ENCODE results near the gene RNGTT.
A peak's percentile ranks its signal among the peaks of the same experiment; 100 is the strongest.
"Not testable (repeated sequence)": the region's sequence is repeated elsewhere in the genome, so short reads cannot be mapped to it uniquely, and the experiment has no call there.

The RNGTT gene

DNA sequence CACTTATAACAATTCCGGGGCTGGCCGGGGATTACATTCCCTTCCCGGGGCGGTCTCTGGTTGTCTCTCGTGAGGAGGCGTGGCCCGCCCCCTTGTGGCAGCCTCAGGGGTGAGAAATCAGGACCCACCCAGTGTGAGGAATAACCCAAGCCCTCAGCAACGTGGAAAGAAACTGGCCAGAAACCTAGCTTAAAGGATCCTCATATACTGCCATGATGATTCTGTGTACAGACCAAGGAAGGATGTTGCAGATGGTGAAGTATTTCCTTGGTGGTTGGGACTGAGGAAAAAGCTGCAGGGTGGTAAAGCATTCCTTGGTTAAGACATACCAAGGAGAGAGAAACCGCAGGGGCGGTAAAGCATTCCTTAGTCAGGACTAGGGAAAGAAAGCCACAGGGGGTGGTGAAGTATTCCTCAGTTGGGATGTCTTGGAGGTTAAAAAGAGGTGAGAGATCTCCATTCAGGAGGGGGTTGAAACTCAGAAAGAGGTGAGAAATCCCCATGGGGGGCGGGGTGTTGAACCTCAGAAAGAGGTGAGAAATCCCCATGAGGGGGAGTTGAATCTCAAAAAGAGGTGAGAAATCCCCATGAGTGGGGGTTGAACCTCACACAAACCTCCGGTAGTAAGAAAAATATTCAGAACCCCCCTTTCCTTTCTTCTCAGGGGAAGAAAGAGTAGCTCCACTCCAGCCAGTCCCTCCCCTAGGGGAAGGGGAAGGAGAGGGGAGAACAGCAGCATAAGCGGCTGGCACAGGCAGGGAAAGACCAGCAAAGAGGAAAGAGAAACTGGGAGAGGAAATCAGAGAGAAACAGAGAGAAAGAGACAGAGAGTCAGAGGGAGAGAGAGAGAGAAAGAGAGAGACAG, 238.1 kb downstream of the RNGTT start:
- H3K4me3 ChIP-seq (ENCODE audit: low read depth, low read length): no peak overlapping the region
- TF ChIP-seq MYC (IDR thresholded peaks at IDR 0.05; ENCODE audit: low read depth, low read length) (no peak), POLR2A (IDR thresholded peaks at IDR 0.05; ENCODE audit: extremely low read depth, insufficient read length) (no peak)
- TF ChIP-seq, protein P1, sequence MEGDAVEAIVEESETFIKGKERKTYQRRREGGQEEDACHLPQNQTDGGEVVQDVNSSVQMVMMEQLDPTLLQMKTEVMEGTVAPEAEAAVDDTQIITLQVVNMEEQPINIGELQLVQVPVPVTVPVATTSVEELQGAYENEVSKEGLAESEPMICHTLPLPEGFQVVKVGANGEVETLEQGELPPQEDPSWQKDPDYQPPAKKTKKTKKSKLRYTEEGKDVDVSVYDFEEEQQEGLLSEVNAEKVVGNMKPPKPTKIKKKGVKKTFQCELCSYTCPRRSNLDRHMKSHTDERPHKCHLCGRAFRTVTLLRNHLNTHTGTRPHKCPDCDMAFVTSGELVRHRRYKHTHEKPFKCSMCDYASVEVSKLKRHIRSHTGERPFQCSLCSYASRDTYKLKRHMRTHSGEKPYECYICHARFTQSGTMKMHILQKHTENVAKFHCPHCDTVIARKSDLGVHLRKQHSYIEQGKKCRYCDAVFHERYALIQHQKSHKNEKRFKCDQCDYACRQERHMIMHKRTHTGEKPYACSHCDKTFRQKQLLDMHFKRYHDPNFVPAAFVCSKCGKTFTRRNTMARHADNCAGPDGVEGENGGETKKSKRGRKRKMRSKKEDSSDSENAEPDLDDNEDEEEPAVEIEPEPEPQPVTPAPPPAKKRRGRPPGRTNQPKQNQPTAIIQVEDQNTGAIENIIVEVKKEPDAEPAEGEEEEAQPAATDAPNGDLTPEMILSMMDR (IDR thresholded peaks at IDR 0.05; ENCODE audit: low read depth, low read length): no peak
- TF ChIP-seq, protein P2, sequence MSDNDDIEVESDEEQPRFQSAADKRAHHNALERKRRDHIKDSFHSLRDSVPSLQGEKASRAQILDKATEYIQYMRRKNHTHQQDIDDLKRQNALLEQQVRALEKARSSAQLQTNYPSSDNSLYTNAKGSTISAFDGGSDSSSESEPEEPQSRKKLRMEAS (IDR thresholded peaks at IDR 0.05; ENCODE audit: low read depth, low read length): no peak
- DNase-seq (ENCODE audit: low read depth): no peak

DNA sequence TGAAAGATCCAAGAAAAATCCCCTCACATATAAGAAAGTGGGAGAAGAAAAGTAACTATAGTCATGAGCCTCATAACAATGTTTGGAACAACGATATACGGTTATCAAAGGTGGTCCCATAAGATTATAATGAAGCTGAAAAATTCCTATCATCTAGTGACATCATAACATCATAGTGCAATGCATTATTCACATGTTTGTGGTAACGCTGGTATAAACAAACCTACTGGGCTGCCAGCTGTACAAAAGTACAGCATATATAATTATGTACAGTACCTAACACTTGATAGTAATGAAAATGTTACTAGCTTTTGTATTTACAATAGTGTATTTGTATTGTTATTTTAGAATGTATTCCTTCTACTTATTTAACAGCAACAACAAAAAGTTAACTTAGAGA, 240.7 kb downstream of the RNGTT start:
- H3K4me3 ChIP-seq (ENCODE audit: low read depth, low read length): no peak overlapping the region
- no peak for TF ChIP-seq POLR2A (IDR thresholded peaks at IDR 0.05; ENCODE audit: extremely low read depth, insufficient read length)
- TF ChIP-seq, protein P1 (IDR thresholded peaks at IDR 0.05; ENCODE audit: low read depth, low read length): no peak
- TF ChIP-seq, protein P2 (IDR thresholded peaks at IDR 0.05; ENCODE audit: low read depth, low read length): no peak
- TF ChIP-seq MYC (IDR thresholded peaks at IDR 0.05; ENCODE audit: low read depth, low read length): no peak

DNA sequence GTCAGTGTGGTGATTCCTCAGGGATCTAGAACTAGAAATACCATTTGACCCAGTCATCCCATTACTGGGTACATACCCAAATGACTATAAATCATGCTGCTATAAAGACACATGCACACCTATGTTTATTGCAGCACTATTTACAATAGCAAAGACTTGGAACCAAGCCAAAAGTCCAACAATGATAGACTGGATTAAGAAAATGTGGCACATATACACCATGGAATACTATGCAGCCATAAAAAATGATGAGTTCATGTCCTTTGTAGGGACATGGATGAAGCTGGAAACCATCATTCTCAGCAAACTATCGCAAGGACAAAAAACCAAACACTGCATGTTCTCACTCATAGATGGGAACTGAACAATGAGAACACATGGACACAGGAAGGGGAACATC, 247.0 kb downstream of the RNGTT start:
- not testable (repeated sequence) for DNase-seq (ENCODE audit: low read depth); H3K4me3 ChIP-seq (ENCODE audit: low read depth, low read length)

More for the DNA sequence above, 240.7 kb downstream of the RNGTT start:
- no peak for DNase-seq (ENCODE audit: low read depth)

DNA sequence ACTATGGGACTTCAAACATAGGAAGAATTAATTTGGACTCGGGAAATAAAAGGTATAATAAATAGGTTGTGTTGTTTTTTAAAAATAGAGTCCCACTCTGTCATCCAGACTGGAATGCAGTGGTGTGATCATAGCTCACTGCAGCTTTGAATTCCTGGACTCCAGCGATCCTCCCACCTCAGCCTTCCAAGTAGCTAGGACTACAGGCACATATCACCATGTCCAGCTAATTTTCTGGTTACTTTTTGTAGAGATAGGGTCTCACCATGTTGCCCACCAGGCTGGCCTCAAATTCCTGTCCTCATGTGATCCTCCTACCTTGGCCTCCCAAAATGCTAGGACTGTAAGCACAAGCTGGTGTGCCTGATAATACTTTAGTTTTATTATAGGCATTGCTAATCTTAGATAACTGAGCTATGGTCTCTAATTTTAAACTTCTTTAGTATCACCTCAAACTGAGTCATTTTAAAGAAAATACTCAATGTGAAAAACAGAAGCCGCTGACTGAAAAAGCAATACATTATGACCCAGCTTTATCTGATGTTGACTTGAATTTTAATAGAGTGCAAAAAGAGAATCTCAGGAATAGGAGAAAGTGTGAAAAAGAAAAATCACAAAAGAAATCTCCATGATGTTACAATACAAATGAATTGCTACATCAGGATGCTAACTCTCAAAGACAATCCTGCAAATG, 251.0 kb downstream of the RNGTT start:
- H3K4me3 ChIP-seq (ENCODE audit: low read depth, low read length): no peak overlapping the region
- TF ChIP-seq, protein P1 (IDR thresholded peaks at IDR 0.05; ENCODE audit: low read depth, low read length): no peak
- TF ChIP-seq POLR2A (IDR thresholded peaks at IDR 0.05; ENCODE audit: extremely low read depth, insufficient read length) (no peak), MYC (IDR thresholded peaks at IDR 0.05; ENCODE audit: low read depth, low read length) (no peak)
- TF ChIP-seq, protein P2 (IDR thresholded peaks at IDR 0.05; ENCODE audit: low read depth, low read length): no peak
- DNase-seq (ENCODE audit: low read depth): no peak

DNA sequence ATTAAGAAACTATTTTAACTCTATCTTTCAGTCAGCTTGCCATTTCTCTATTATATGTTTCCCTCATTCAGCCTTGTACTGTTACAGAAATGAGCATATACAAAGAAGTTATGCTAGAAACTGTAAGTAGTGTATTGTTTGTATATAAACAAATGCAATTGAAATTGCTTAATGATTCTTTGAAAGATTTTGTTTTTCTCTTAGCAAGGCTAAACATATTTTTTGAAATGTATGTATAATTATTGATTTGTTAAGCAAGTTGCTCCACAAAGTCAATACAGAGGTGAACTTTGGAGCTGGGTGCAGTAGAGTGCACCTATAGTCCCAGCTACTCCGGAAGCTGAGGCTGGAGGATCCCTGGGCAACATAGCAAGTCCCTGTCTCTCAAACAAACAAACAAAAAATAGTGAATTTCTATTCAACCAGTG, 253.6 kb downstream of the RNGTT start:
- TF ChIP-seq, protein P1 (IDR thresholded peaks at IDR 0.05; ENCODE audit: low read depth, low read length): no peak
- TF ChIP-seq MYC (IDR thresholded peaks at IDR 0.05; ENCODE audit: low read depth, low read length): no peak
- TF ChIP-seq, protein P2 (IDR thresholded peaks at IDR 0.05; ENCODE audit: low read depth, low read length): no peak
- TF ChIP-seq POLR2A (IDR thresholded peaks at IDR 0.05; ENCODE audit: extremely low read depth, insufficient read length): no peak
- H3K4me3 ChIP-seq (ENCODE audit: low read depth, low read length): no peak overlapping the region
- no peak for DNase-seq (ENCODE audit: low read depth)

DNA sequence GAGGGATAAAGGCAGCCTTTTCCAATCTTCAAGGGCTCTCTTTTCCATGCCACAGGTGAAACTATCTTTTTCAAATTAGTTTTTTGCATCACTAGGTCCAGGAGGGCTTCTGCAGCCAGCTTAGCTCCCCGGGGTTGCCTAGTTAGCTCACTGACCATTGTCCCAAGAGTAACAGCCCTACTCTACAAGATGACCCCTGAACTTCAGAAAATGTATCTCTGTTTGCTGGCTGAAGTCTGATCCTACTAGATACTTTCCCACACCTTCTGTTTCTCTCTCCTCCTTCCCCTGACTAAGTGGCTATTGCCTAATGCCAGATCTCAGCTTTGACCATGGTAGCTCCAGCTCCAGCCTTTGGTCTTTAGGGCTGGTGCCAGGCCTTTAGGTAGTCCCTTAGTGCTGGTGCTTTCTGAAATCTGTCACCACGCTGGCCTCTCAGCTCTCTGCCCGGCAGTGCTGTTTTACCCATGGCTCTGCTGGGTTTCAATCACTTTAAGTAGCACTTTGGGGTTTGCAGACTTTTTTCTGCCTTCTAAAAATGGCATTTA, 255.1 kb downstream of the RNGTT start:
- TF ChIP-seq, protein P1 (IDR thresholded peaks at IDR 0.05; ENCODE audit: low read depth, low read length): no peak
- no peak for TF ChIP-seq MYC (IDR thresholded peaks at IDR 0.05; ENCODE audit: low read depth, low read length)
- TF ChIP-seq POLR2A (IDR thresholded peaks at IDR 0.05; ENCODE audit: extremely low read depth, insufficient read length): no peak
- TF ChIP-seq, protein P2 (IDR thresholded peaks at IDR 0.05; ENCODE audit: low read depth, low read length): no peak
- peak; percentile 9 for DNase-seq (ENCODE audit: low read depth)

More for the DNA sequence above, 255.1 kb downstream of the RNGTT start:
- no peak overlapping the region for H3K4me3 ChIP-seq (ENCODE audit: low read depth, low read length)

Data from NB4 (cell line).